Keratinocyte (primary cell): Measurements from ENCODE around the gene EPHB1. TPM values are rescaled to one million over a fixed set of nuclear protein-coding genes. Genes with fewer than 3 reads are reported as not detected.
"Not testable (repeated sequence)": the region's sequence is repeated elsewhere in the genome, so short reads cannot be mapped to it uniquely, and the experiment has no call there.

Experiments used
- DNase-seq: peaks from one replicate; pipeline ENCODE4 v3.0.0-alpha.2; 2011; ENCODE audit warnings: low read depth, missing footprints, low spot score
- FAIRE-seq: peaks from 2 replicates; lab custom pipeline; 2011; peaks lifted over from hg19 to GRCh38; lab: Jason Lieb, UNC
- H2AFZ ChIP-seq: 2 replicates; pipeline ENCODE4 v1.6.0; 2012; ENCODE audit warnings: low read length, control low read depth, inconsistent platforms; ENCODE audit not compliant: control insufficient read depth
- H3K27ac ChIP-seq: 2 replicates; pipeline ENCODE4 v1.5.1; 2011; ENCODE audit warnings: low read length; ENCODE audit not compliant: control insufficient read depth, insufficient read depth
- H3K27me3 ChIP-seq: 3 replicates; pipeline ENCODE4 v1.6.0; 2011; ENCODE audit warnings: low read length; ENCODE audit not compliant: control insufficient read depth, insufficient read depth; ENCODE audit errors: extremely low read depth
- H3K36me3 ChIP-seq, 2 experiments: 2 replicates in 1 of 2; 3 replicates in 1 of 2; pipeline ENCODE4 v1.5.1; 2011; ENCODE audit warnings: low read length in 2 of 2, mild to moderate bottlenecking in 1 of 2; ENCODE audit not compliant: control insufficient read depth in 2 of 2, insufficient read depth in 2 of 2; ENCODE audit errors: extremely low read depth in 1 of 2
- H3K4me1 ChIP-seq: 3 replicates; pipeline ENCODE4 v1.5.1; 2011; ENCODE audit warnings: low read length; ENCODE audit not compliant: control insufficient read depth, insufficient read depth; ENCODE audit errors: extremely low read depth
- H3K4me2 ChIP-seq: 3 replicates; pipeline ENCODE4 v1.6.0; 2011; ENCODE audit warnings: low read depth, low read length; ENCODE audit not compliant: control insufficient read depth, insufficient read depth; ENCODE audit errors: extremely low read depth
- H3K4me3 ChIP-seq, 3 experiments: fragments of 200-600 bp in 1 of 3; sonication (generic) in 1 of 3; 2 replicates in 2 of 3; 3 replicates in 1 of 3; pipeline ENCODE4 v1.5.1; 2011 to 2016; ENCODE audit warnings: low read length in 3 of 3, mild to moderate bottlenecking in 3 of 3, control low read depth in 2 of 3, inconsistent platforms in 1 of 3, low read depth in 1 of 3, mixed read lengths in 1 of 3, mixed run types in 1 of 3, moderate library complexity in 1 of 3; ENCODE audit not compliant: control insufficient read depth in 2 of 3, insufficient read depth in 2 of 3; ENCODE audit errors: extremely low read depth in 1 of 3
- H3K79me2 ChIP-seq: 2 replicates; pipeline ENCODE4 v1.6.0; 2012; ENCODE audit warnings: low read length; ENCODE audit not compliant: control insufficient read depth, insufficient read depth
- H3K9ac ChIP-seq: 3 replicates; pipeline ENCODE4 v1.6.0; 2011; ENCODE audit warnings: low read length; ENCODE audit not compliant: control insufficient read depth, insufficient read depth; ENCODE audit errors: extremely low read depth
- H3K9me1 ChIP-seq: 3 replicates; pipeline ENCODE4 v1.6.0; 2011; ENCODE audit warnings: low read length; ENCODE audit not compliant: control insufficient read depth, insufficient read depth; ENCODE audit errors: extremely low read depth
- H3K9me3 ChIP-seq: 2 replicates; pipeline ENCODE4 v1.5.1; 2012; ENCODE audit warnings: low read depth, low read length; ENCODE audit not compliant: control insufficient read depth
- H4K20me1 ChIP-seq: 3 replicates; pipeline ENCODE4 v1.6.0; 2011; ENCODE audit warnings: low read length; ENCODE audit not compliant: control insufficient read depth, insufficient read depth; ENCODE audit errors: extremely low read depth
- EZH2 ChIP-seq: IDR thresholded peaks from one replicate; pipeline ENCODE4 v1.6.1; 2012; ENCODE audit warnings: inconsistent platforms, mild to moderate bottlenecking, low read length, moderate library complexity
- dilution Hi-C: fragments of 300-500 bp; cut with MboI; formaldehyde crosslinking; loops from one replicate; pipeline ENCODE4 v1.7.0; 2020; ENCODE audit warnings: low sequenced_read_pairs; ENCODE audit not compliant: extremely low pct_ligation_motif_present
- polyA plus RNA-seq, 5 experiments: library from polyadenylated mRNA; depleted of rRNA in 3 of 5; stranded (reverse) in 3 of 5; stranded (forward) in 1 of 5; unstranded in 1 of 5; fragments of >200 nt; gene quantifications; 1 replicate in 1 of 5; 2 replicates in 3 of 5; 3 replicates in 1 of 5; pipeline versions ENCODE4 v1.2.1 to v1.2.3, GENCODE V29; 2011 to 2012; ENCODE audit warnings: missing spikeins in 2 of 5, low read depth in 1 of 5, low replicate concordance in 1 of 5
- TF ChIP-seq, protein P1 (sequence below), 3 experiments: IDR thresholded peaks in 1 of 3; conservative IDR thresholded peaks in 1 of 3; optimal IDR thresholded peaks in 1 of 3; 2 replicates in 2 of 3; 3 replicates in 1 of 3; pipeline versions ENCODE3 to v1.5.1; 2011; ENCODE audit warnings: low read length in 3 of 3, mild to moderate bottlenecking in 3 of 3, moderate library complexity in 2 of 3, control low read depth in 1 of 3, inconsistent platforms in 1 of 3; ENCODE audit not compliant: insufficient read depth in 2 of 3; ENCODE audit errors: extremely low read depth in 1 of 3

The EPHB1 gene
- polyA plus RNA-seq, 1 donor (not counting 4 experiments of a cell fraction or from before 2014, with no cell fraction given): 0.01 TPM

DNA sequence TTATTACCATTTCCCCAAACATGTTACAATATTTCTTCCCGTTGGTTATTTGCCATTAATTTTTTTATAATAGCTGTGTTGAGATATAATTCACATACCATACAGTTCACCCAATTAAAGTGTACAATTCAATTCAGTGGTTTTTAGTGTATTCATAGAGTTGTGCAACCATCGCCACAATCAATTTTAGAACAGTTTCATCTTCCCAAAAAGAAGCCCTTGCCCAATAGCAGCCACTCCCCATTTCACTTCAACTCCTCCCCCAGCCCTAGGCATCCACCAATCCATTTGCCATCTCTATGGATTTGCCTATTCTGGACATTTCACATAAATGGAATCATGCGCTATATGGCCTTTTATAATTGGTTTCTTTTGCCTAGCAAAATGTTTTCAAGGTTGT lies 225.1 kb downstream of the EPHB1 start:
- no peak for FAIRE-seq
- dilution Hi-C loops: no loop called here
- H3K4me3 ChIP-seq: no peak overlapping the region

DNA sequence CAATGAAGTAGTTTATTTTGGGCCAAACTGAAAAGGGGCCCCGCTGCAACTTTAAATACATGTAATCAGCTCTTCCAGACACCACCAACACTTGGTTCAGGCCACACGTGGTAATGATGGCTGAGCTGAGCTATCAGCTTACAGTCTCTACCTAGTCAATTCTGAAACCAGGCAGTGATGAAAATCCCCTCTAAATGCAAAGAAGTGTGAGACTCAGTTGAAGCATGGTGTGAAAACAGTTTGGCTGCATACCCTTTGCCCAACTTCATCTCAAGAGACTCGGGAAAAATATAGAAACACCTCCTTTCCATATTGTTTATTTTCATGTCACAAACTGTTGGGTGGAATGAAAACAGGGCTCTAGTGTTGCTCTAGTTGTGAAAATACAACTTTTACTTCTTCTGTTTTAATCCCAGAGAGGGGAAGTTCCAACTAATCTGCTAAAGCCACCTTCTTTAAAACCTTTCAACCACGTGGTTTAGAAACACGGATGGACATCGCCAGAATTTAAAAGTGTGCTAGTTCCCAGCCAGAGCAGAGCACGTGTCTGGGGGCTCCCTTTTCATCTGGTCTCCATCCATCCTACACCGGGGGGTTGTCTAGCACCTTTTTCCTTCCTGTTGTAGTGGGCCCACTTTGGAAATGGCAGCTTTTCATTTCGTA lies 229.1 kb downstream of the EPHB1 start:
- Histone ChIP-seq H3K4me1 (no peaks in the 10 kb centered on the region), H3K79me2 (no peaks in the 10 kb centered on the region), H3K27ac (no peak overlapping the region), H3K27me3 (no peaks in the 10 kb centered on the region), H3K9ac (no peak overlapping the region), H3K9me1 (no peaks in the 10 kb centered on the region), H3K36me3 (no peaks in the 10 kb centered on the region), H3K4me2 (no peak overlapping the region), H2AFZ (no peak overlapping the region), H3K9me3 (no peaks in the 10 kb centered on the region), H4K20me1 (no peaks in the 10 kb centered on the region), H3K4me3 (no peak overlapping the region)
- TF ChIP-seq, protein P1, sequence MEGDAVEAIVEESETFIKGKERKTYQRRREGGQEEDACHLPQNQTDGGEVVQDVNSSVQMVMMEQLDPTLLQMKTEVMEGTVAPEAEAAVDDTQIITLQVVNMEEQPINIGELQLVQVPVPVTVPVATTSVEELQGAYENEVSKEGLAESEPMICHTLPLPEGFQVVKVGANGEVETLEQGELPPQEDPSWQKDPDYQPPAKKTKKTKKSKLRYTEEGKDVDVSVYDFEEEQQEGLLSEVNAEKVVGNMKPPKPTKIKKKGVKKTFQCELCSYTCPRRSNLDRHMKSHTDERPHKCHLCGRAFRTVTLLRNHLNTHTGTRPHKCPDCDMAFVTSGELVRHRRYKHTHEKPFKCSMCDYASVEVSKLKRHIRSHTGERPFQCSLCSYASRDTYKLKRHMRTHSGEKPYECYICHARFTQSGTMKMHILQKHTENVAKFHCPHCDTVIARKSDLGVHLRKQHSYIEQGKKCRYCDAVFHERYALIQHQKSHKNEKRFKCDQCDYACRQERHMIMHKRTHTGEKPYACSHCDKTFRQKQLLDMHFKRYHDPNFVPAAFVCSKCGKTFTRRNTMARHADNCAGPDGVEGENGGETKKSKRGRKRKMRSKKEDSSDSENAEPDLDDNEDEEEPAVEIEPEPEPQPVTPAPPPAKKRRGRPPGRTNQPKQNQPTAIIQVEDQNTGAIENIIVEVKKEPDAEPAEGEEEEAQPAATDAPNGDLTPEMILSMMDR (optimal IDR thresholded peaks at IDR 0.05 in 1 of 3, IDR thresholded peaks at IDR 0.05 in 1 of 3, conservative IDR thresholded peaks at IDR 0.05 in 1 of 3; ENCODE audit: extremely low read depth in 1 of 3, insufficient read depth in 2 of 3, low read length in 3 of 3): no peak
- TF ChIP-seq EZH2: no peak
- FAIRE-seq: no peak
- DNase-seq: no peak
- dilution Hi-C loops: no loop called here

More for the DNA sequence above, 225.1 kb downstream of the EPHB1 start:
- H3K36me3 ChIP-seq: no peaks in the 10 kb centered on the region
- no peak overlapping the region for H3K4me2 ChIP-seq
- no peak for DNase-seq
- no peaks in the 10 kb centered on the region for H3K4me1 ChIP-seq
- H4K20me1 ChIP-seq: no peaks in the 10 kb centered on the region
- H3K27me3 ChIP-seq: no peaks in the 10 kb centered on the region
- H3K79me2 ChIP-seq: no peaks in the 10 kb centered on the region
- H2AFZ ChIP-seq: no peak overlapping the region
- no peak overlapping the region for H3K9ac ChIP-seq
- H3K27ac ChIP-seq: no peak overlapping the region
- TF ChIP-seq, protein P1 (optimal IDR thresholded peaks at IDR 0.05 in 1 of 3, IDR thresholded peaks at IDR 0.05 in 1 of 3, conservative IDR thresholded peaks at IDR 0.05 in 1 of 3; ENCODE audit: extremely low read depth in 1 of 3, insufficient read depth in 2 of 3, low read length in 3 of 3): no peak
- TF ChIP-seq EZH2: no peak
- H3K9me1 ChIP-seq: no peaks in the 10 kb centered on the region
- no peaks in the 10 kb centered on the region for H3K9me3 ChIP-seq

DNA sequence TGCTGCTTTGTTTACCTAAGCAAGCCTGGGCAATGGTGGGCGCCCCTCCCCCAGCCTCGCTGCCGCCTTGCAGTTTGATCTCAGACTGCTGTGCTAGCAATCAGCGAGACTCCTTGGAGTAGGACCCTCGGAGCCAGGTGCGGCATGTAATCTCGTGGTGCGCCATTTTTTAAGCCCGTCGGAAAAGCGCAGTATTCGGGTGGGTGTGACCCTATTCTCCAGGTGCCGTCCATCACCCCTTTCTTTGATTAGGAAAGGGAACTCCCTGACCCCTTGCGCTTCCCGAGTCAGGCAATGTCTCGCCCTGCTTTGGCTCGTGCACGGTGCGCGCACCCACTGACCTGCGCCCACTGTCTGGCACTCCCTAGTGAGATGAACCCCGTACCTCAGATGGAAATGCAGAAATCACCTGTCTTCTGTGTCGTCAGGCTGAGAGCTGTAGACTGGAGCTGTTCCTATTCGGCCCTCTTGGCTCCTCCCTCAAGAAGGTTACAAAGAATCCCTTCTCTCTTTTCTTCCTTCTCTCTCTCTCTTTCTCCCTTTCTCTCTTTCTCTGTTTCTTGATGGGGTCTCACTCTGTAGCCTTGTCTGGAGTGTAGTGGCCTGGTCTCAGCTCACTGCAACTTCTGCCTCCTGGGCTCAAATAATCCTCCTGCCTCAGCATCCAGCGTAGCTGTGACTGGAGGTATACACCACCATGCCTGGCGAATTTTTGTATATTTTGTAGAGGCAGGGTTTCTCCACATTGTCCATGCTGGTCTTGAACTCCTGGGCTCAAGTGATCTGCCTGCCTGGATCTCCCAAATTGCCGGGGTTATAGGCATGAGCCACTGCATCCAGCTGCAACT lies 235.9 kb downstream of the EPHB1 start:
- dilution Hi-C loops, FAIRE-seq: not testable (repeated sequence)

More for the DNA sequence above, 235.9 kb downstream of the EPHB1 start:
- not testable (repeated sequence) for H2AFZ ChIP-seq, H3K4me1 ChIP-seq, DNase-seq, H4K20me1 ChIP-seq, H3K9ac ChIP-seq, H3K4me2 ChIP-seq, H3K79me2 ChIP-seq, H3K36me3 ChIP-seq, H3K9me1 ChIP-seq, H3K27me3 ChIP-seq, H3K27ac ChIP-seq, H3K4me3 ChIP-seq, H3K9me3 ChIP-seq
